H1 (cell line): ENCODE results near the gene MESD.

Experiments
- ATF3 ChIP-seq: IDR thresholded peaks from 2 replicates; pipeline ENCODE4 v1.6.1; 2011; ENCODE audit warnings: low read depth, mild to moderate bottlenecking, low read length; ENCODE audit not compliant: insufficient read depth
- POLR2AphosphoS5 ChIP-seq: IDR thresholded peaks from 2 replicates; pipeline ENCODE4 v1.6.1; 2011; ENCODE audit warnings: low read depth, low read length
- TEAD4 ChIP-seq: IDR thresholded peaks from 2 replicates; pipeline ENCODE4 v1.6.1; 2012; ENCODE audit warnings: low read depth, low read length, inconsistent platforms, mixed read lengths
- TF ChIP-seq, protein P1 (sequence below), 3 experiments: IDR thresholded peaks; 1 replicate in 2 of 3; 2 replicates in 1 of 3; pipeline versions ENCODE4 v1.5.1 to v1.6.1; 2011; ENCODE audit warnings: low read length in 3 of 3, mild to moderate bottlenecking in 3 of 3, inconsistent platforms in 2 of 3, low read depth in 1 of 3, moderate library complexity in 1 of 3; ENCODE audit not compliant: insufficient read depth in 1 of 3; ENCODE audit errors: control extremely low read depth in 1 of 3

DNA sequence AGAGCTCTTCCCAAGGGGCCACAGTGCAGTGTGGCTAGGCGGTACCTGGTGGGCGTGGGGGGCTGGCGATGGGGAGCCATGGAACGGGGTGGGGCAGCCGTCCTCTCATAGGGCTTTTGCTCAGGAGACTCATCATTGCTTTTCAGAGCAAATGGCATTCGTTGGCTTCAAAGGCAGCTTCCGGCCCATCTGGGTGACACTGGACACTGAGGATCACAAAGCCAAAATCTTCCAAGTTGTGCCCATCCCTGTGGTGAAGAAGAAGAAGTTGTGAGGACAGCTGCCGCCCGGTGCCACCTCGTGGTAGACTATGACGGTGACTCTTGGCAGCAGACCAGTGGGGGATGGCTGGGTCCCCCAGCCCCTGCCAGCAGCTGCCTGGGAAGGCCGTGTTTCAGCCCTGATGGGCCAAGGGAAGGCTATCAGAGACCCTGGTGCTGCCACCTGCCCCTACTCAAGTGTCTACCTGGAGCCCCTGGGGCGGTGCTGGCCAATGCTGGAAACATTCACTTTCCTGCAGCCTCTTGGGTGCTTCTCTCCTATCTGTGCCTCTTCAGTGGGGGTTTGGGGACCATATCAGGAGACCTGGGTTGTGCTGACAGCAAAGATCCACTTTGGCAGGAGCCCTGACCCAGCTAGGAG is 40.8 kb downstream of the MESD start:
- TF ChIP-seq TEAD4, result no peak
- TF ChIP-seq, protein P1, sequence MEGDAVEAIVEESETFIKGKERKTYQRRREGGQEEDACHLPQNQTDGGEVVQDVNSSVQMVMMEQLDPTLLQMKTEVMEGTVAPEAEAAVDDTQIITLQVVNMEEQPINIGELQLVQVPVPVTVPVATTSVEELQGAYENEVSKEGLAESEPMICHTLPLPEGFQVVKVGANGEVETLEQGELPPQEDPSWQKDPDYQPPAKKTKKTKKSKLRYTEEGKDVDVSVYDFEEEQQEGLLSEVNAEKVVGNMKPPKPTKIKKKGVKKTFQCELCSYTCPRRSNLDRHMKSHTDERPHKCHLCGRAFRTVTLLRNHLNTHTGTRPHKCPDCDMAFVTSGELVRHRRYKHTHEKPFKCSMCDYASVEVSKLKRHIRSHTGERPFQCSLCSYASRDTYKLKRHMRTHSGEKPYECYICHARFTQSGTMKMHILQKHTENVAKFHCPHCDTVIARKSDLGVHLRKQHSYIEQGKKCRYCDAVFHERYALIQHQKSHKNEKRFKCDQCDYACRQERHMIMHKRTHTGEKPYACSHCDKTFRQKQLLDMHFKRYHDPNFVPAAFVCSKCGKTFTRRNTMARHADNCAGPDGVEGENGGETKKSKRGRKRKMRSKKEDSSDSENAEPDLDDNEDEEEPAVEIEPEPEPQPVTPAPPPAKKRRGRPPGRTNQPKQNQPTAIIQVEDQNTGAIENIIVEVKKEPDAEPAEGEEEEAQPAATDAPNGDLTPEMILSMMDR (IDR thresholded peaks at IDR 0.05; ENCODE audit: control extremely low read depth in 1 of 3, insufficient read depth in 1 of 3, low read depth in 1 of 3, low read length in 3 of 3), result no peak
- TF ChIP-seq POLR2AphosphoS5, result no peak
- TF ChIP-seq ATF3, result no peak
